Activated T-cell treated with anti-CD3 and anti-CD28 coated beads for 24 hours (primary cell): ENCODE measurements around the gene TCF19.
A peak's percentile ranks its signal among the peaks of the same experiment; 100 is the strongest.

Experiments used
- DNase-seq: peaks from one replicate; pipeline ENCODE4 v3.0.0-alpha.2; 2020; ENCODE audit warnings: low read depth

The TCF19 gene

GRCh38 chr6:31128093-31128676 is 30.2 kb upstream of the TCF19 start:
- DNase-seq, result peak; percentile 55

- DNase-seq, result no peak
Measured at GRCh38 chr6:31129130-31129529, 29.3 kb upstream of the TCF19 start.

- DNase-seq, result no peak
Measured at GRCh38 chr6:31130751-31131150, 27.6 kb upstream of the TCF19 start.

GRCh38 chr6:31131595-31131994 is 26.8 kb upstream of the TCF19 start:
- no peak for DNase-seq

- no peak for DNase-seq
Measured at GRCh38 chr6:31132806-31133205, 25.6 kb upstream of the TCF19 start.

GRCh38 chr6:31135710-31136109 is 22.7 kb upstream of the TCF19 start:
- DNase-seq, result no peak

GRCh38 chr6:31138982-31139381 is 19.4 kb upstream of the TCF19 start, which contains the start of gene PSORS1C2:
Gene PSORS1C2 (minus strand): TSS chr6:31139066. CDS start chr6:31139026, 40 bp downstream.
- DNase-seq, result no peak

- DNase-seq, result no peak
Measured at GRCh38 chr6:31139599-31139998, 18.8 kb upstream of the TCF19 start.

- no peak for DNase-seq
Measured at GRCh38 chr6:31140643-31141042, 17.7 kb upstream of the TCF19 start.

GRCh38 chr6:31142361-31142761 is 16.0 kb upstream of the TCF19 start:
- DNase-seq, result no peak

- no peak for DNase-seq
Measured at GRCh38 chr6:31143148-31143547, 15.2 kb upstream of the TCF19 start.

GRCh38 chr6:31144296-31144969 is 14.0 kb upstream of the TCF19 start:
- no peak for DNase-seq

- no peak for DNase-seq
Measured at GRCh38 chr6:31144970-31145340, 13.4 kb upstream of the TCF19 start.

- no peak for DNase-seq
Measured at GRCh38 chr6:31145386-31145785, 13.0 kb upstream of the TCF19 start.

- DNase-seq, result no peak
Measured at GRCh38 chr6:31149827-31150447, 8.5 kb upstream of the TCF19 start.

GRCh38 chr6:31152781-31153180 is 5.6 kb upstream of the TCF19 start:
- no peak for DNase-seq

GRCh38 chr6:31154436-31154835 is 4.0 kb upstream of the TCF19 start:
- no peak for DNase-seq

- no peak for DNase-seq
Measured at GRCh38 chr6:31156641-31157040, 1.7 kb upstream of the TCF19 start.

GRCh38 chr6:31157513-31158139 is 763 bp upstream of the TCF19 start, which contains the start of gene CCHCR1:
Gene CCHCR1 (minus strand): TSS chr6:31157802. CDS start chr6:31157600, 202 bp downstream.
- no peak for DNase-seq

GRCh38 chr6:31158863-31159855 is 770 bp downstream of the TCF19 start:
- peak; percentile 16 for DNase-seq

- DNase-seq, result no peak
Measured at GRCh38 chr6:31161216-31162126, 3.1 kb downstream of the TCF19 start.
